DND-41 (cell line): ENCODE measurements around the gene IL17RE.

Source experiments
- ATAC-seq: fragments of 200-7000 bp; cut with Tn5 transposase; 3 replicates; pipeline ENCODE4 v1.9.1; 2021; ENCODE audit warnings: low read depth; ENCODE audit not compliant: insufficient read depth
- DNase-seq: peaks from one replicate; pipeline ENCODE4 v3.0.0-alpha.2; 2020
- H2AFZ ChIP-seq: 2 replicates; pipeline ENCODE4 v1.6.0; 2012; ENCODE audit warnings: low read depth, low read length
- H3K27ac ChIP-seq: 2 replicates; pipeline ENCODE4 v1.5.1; 2012; ENCODE audit warnings: low read length, inconsistent platforms
- H3K27me3 ChIP-seq: fragments of 200-600 bp; sonication (generic); 2 replicates; pipeline ENCODE4 v1.6.0; 2012; ENCODE audit warnings: low read length, mild to moderate bottlenecking, inconsistent platforms; ENCODE audit not compliant: insufficient read depth, poor library complexity
- H3K36me3 ChIP-seq: 2 replicates; pipeline ENCODE4 v1.5.1; 2012; ENCODE audit warnings: low read length, inconsistent platforms; ENCODE audit not compliant: insufficient read depth
- H3K4me1 ChIP-seq: 2 replicates; pipeline ENCODE4 v1.5.1; 2012; ENCODE audit warnings: mild to moderate bottlenecking, low read length; ENCODE audit not compliant: insufficient read depth
- H3K4me2 ChIP-seq: 2 replicates; pipeline ENCODE4 v1.6.0; 2012; ENCODE audit warnings: mild to moderate bottlenecking, moderate library complexity, low read length, inconsistent platforms; ENCODE audit not compliant: insufficient read depth
- H3K4me3 ChIP-seq, 2 experiments: fragments of 200-600 bp in 1 of 2; shearing (Covaris generic) in 1 of 2; 2 replicates each; pipeline ENCODE4 v1.5.1; 2012 to 2016; ENCODE audit warnings: inconsistent platforms in 2 of 2, low read length in 2 of 2, mild to moderate bottlenecking in 2 of 2, low read depth in 1 of 2, moderate library complexity in 1 of 2
- H3K79me2 ChIP-seq: 2 replicates; pipeline ENCODE4 v1.6.0; 2012; ENCODE audit warnings: low read length, inconsistent platforms; ENCODE audit not compliant: insufficient read depth
- H3K9ac ChIP-seq: 2 replicates; pipeline ENCODE4 v1.6.0; 2012; ENCODE audit warnings: low read depth, mild to moderate bottlenecking, inconsistent platforms, low read length, moderate library complexity
- H3K9me3 ChIP-seq: 2 replicates; pipeline ENCODE4 v1.5.1; 2012; ENCODE audit warnings: low read length, moderate library complexity, mild to moderate bottlenecking, inconsistent platforms; ENCODE audit not compliant: insufficient read depth, severe bottlenecking
- H4K20me1 ChIP-seq: 2 replicates; pipeline ENCODE4 v1.6.0; 2012; ENCODE audit warnings: low read length; ENCODE audit not compliant: insufficient read depth
- EZH2 ChIP-seq: IDR thresholded peaks from 3 replicates; pipeline ENCODE4 v1.6.1; 2012; ENCODE audit warnings: borderline replicate concordance, low read depth, mild to moderate bottlenecking, moderate library complexity, low read length, inconsistent platforms; ENCODE audit not compliant: severe bottlenecking
- TF ChIP-seq, protein P1 (sequence below): IDR thresholded peaks from 2 replicates; pipeline ENCODE4 v1.5.1; 2012; ENCODE audit warnings: borderline replicate concordance, low read length, moderate library complexity, mild to moderate bottlenecking; ENCODE audit not compliant: poor library complexity, severe bottlenecking; ENCODE audit errors: extremely low read depth

Gene IL17RE

DNA sequence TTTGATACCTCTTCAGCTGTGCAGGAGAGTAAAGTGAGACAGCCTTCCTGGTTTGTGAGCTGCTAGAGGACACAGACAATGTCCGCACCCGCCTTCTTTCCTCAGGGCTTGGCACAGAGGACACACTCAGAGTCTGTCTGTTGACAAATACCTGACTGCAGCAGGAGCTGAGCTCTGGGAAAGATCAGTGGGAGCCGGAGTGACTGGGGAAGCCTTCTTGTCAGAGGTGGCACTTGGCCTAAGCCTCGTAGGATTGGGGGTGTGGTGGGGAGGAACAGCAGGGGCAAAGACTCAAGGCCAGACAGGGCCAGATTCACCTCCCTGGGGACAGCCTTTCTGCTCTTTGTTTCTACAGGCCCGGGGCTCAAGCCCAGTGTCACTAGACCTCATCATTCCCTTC, 11.0 kb downstream of the IL17RE start:
- DNase-seq (no peak), ATAC-seq (no peak)
- Histone ChIP-seq H3K9me3 (no peaks in the 10 kb centered on the region), H2AFZ (no peak overlapping the region), H3K4me2 (no peak overlapping the region), H3K79me2 (no peaks in the 10 kb centered on the region), H3K36me3 (no peaks in the 10 kb centered on the region), H3K9ac (no peak overlapping the region), H3K4me3 (no peak overlapping the region), H3K4me1 (peaks cover 21% of the 10 kb centered on the region), H3K27ac (no peak overlapping the region), H3K27me3 (peaks cover 6% of the 10 kb centered on the region), H4K20me1 (no peaks in the 10 kb centered on the region)
- TF ChIP-seq, protein P1, sequence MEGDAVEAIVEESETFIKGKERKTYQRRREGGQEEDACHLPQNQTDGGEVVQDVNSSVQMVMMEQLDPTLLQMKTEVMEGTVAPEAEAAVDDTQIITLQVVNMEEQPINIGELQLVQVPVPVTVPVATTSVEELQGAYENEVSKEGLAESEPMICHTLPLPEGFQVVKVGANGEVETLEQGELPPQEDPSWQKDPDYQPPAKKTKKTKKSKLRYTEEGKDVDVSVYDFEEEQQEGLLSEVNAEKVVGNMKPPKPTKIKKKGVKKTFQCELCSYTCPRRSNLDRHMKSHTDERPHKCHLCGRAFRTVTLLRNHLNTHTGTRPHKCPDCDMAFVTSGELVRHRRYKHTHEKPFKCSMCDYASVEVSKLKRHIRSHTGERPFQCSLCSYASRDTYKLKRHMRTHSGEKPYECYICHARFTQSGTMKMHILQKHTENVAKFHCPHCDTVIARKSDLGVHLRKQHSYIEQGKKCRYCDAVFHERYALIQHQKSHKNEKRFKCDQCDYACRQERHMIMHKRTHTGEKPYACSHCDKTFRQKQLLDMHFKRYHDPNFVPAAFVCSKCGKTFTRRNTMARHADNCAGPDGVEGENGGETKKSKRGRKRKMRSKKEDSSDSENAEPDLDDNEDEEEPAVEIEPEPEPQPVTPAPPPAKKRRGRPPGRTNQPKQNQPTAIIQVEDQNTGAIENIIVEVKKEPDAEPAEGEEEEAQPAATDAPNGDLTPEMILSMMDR, result no peak

DNA sequence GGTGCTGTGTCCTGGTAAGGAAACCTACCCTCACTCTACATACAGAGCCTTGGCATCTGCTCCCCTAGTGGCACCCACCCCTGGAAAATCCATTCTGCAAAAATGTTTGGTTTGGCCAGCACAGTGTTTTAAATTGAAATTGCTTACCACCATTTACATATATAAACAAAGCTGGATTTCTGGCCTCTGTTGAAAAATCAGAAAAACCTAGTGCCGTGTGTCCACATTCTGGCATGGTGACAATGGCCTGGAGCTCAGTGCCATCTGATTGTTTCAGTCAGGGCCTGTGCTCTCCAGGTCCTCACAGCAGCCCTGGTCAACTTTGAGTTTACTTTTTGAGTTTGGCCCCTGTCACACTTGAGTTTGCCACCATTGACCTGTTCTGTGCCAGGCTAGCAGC, 11.4 kb downstream of the IL17RE start:
- H3K36me3 ChIP-seq, result no peaks in the 10 kb centered on the region
- no peak overlapping the region for H3K9ac ChIP-seq
- TF ChIP-seq, protein P1, result no peak
- TF ChIP-seq EZH2, result no peak
- H2AFZ ChIP-seq, result no peak overlapping the region
- peaks cover 21% of the 10 kb centered on the region for H3K4me1 ChIP-seq
- H3K4me3 ChIP-seq, result no peak overlapping the region
- DNase-seq, result no peak
- no peak overlapping the region for H3K4me2 ChIP-seq
- no peak for ATAC-seq
- no peaks in the 10 kb centered on the region for H3K9me3 ChIP-seq
- no peak overlapping the region for H3K27ac ChIP-seq
- H3K27me3 ChIP-seq, result peaks cover 6% of the 10 kb centered on the region
- H3K79me2 ChIP-seq, result no peaks in the 10 kb centered on the region
- H4K20me1 ChIP-seq, result no peaks in the 10 kb centered on the region

DNA sequence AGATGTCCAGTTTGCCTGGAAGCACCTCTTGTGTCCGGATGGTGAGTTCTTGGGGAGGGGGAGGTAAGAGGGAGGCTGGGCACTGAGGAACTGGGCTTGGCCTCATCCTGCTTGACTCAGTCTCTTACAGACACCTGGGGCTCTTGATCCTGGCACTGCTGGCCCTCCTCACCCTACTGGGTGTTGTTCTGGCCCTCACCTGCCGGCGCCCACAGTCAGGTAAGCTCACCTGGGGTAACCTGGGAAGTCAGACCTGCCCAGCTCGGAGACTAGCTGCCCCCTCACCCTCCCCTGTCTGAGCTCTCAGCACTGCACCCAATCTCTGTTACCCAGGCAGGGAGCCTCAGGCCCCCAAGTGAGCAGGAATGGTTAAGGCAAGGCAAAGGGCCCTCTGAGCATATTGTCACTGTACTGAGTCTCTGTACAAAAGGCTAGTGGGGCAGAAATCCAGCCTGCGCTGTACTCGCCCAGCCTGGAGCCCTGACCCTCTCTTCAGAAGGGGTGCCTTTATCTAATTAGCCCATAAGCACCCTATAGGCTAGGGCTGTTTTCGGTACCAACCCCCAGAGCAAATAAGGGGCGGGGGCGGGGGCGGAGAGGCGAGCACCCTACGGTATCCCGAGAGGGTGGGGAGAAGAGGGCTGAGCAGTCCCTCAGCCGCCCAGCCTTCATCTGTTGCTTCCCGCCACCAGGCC, 12.1 kb downstream of the IL17RE start:
- DNase-seq, result no peak
- H3K9ac ChIP-seq, result no peak overlapping the region
- no peaks in the 10 kb centered on the region for H3K9me3 ChIP-seq
- no peak overlapping the region for H3K4me2 ChIP-seq
- peaks cover 6% of the 10 kb centered on the region for H3K27me3 ChIP-seq
- TF ChIP-seq, protein P1, result no peak
- no peak for TF ChIP-seq EZH2
- peaks cover 21% of the 10 kb centered on the region for H3K4me1 ChIP-seq
- no peaks in the 10 kb centered on the region for H3K79me2 ChIP-seq
- no peaks in the 10 kb centered on the region for H3K36me3 ChIP-seq
- H3K27ac ChIP-seq, result no peak overlapping the region
- no peak overlapping the region for H3K4me3 ChIP-seq
- H4K20me1 ChIP-seq, result no peaks in the 10 kb centered on the region
- no peak overlapping the region for H2AFZ ChIP-seq
- no peak for ATAC-seq
